Activated CD4-positive, alpha-beta T cell treated with anti-CD3 and anti-CD28 coated beads for 1 hour (primary cell): ENCODE measurements around the gene PRXL2B.
"Not testable (repeated sequence)": the region's sequence is repeated elsewhere in the genome, so short reads cannot be mapped to it uniquely, and the experiment has no call there.

ENCODE experiments used
- DNase-seq: peaks from one replicate; pipeline ENCODE4 v3.0.0-alpha.2; 2020

PRXL2B gene, protein sequence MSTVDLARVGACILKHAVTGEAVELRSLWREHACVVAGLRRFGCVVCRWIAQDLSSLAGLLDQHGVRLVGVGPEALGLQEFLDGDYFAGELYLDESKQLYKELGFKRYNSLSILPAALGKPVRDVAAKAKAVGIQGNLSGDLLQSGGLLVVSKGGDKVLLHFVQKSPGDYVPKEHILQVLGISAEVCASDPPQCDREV

DNA sequence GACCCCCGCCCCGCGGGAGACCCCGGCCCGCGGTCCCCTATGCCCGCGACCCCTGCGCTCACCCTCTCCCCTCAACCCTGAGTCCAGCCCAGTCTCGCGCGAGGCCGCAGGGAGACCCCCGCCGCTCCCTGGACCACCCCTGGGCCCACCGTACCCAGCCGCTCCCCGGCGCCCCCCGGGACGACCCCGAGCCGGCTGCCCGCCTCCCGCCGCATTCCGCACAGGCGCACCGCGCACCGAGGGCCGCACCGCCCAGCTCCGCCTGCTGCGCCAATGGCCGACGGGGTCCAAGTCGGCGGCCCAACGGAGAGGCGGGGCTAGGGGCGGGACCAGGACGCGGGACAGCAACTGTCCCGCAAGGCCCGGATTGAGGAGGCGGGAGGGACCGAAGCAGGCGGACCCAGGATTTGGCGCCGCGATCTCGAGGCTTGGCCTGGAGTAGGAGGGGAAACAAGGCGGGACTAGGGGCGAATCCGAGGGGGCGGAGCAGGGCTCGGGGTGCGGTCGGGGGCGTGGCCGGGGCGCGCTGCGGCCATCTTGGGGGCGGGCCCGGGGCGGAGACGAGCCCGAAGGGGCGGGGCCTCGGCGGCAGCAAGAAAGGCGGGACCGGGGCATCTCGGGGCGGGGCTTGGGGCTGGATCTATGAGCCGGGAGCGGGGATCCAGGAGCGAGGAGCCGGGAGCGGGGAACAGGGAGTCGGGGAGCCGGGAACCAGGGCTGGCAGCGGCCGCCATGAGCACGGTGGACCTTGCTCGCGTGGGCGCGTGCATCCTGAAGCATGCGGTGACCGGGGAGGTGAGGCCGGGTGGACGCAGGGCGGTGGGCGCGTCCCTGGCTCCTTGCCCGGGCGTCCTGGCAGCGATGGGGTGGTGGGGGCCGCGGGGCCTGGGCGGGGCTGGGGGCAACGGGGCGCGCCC is at the start of gene PRXL2B:
Gene PRXL2B, plus strand, starts transcription at position 624 of the 917 bp plus-strand sequence. Its CDS starts 109 bp downstream, at position 733.
- DNase-seq, result peak; percentile 92

- DNase-seq, result no peak
Measured at GRCh38 chr1:2537784-2538115, 48.8 kb upstream of the PRXL2B start.

GRCh38 chr1:2538376-2538775 is 48.2 kb upstream of the PRXL2B start:
- DNase-seq, result no peak

DNA sequence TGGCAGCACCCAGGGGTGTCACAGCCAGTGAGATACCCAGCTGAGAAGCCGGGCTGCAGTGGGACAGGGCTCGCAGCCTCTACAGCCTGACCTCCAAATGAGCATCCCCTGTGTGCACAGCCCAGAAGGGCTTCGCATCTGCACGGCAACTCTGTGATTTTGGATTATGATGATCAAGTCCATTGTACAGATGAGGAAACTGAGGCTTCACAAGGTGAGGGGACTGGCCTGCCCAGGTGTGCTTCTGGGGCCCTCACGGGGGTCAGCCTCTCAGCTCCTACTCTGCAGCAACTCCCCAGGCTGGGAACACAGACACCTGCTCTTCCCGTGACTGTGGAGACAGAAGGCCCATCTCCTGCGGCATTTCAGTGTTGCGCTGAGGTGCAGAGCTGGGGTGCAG is 47.7 kb upstream of the PRXL2B start:
- DNase-seq, result no peak

DNA sequence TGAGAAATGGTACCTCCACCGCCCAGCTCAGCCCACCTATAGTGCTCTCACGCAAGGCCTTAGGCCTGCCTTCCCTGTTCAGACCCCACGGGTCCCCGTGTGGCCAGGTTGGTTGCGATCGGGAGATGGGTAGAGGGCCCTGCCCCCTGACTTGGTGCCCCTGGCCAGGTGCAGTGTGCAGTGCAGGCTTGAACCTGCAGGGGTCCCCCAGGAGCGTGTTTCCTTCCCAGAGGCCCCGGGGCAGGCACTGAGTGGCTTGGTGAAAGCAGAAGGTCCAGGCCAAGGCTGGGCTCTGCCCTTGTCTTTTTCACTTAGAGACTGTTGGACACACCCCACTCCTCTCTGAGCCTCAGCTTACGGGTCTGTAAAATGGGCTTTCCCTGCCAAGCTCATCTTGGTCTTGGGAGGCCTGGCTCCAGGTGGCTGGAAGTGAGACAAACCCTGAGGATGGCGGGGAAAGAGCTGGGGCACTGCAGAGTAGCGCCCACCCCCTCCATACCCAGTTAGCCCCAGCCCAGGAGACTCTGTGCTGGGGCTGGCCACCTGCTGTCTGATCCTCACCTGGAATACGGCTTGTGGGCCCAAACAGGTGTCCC is 47.2 kb upstream of the PRXL2B start:
- no peak for DNase-seq

DNA sequence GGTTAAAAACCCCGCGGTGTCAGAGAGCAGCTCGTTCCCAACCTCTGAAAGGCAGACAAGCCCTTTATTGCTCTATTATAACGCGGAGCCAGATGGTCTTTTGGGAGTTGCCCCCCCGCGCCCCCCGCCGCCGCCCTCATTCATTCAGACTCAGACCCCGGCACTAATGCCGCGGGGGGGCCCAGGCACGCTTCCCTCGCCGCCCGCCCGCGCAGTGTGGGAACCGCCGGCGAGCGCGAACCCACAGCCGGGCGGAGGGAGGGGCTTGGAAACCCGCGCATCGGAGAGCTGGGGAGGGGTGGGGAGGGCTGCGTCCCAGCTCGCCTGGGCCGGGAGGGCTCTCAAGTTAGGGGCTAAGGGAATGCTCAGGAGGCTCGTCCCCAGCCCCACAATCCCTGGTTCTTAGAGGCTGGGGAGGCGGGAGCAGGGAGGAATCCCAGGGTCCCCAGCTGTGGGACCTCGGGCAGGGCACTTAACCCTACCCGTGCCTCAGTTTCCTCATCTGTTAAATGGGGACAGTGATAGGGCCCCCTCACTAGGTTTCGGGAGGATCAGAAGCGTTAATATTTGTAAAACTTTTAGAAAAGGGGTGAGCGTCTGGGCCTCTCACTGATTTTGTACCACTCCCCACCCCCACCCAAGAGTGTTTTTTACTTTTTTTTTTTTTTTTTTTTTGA is 45.6 kb upstream of the PRXL2B start:
- DNase-seq, result no peak

- DNase-seq, result no peak
Measured at GRCh38 chr1:2541619-2542245, 44.8 kb upstream of the PRXL2B start.

GRCh38 chr1:2542246-2542915 is 44.2 kb upstream of the PRXL2B start:
- DNase-seq, result no peak

- DNase-seq, result no peak
Measured at GRCh38 chr1:2543543-2544092, 43.0 kb upstream of the PRXL2B start.

DNA sequence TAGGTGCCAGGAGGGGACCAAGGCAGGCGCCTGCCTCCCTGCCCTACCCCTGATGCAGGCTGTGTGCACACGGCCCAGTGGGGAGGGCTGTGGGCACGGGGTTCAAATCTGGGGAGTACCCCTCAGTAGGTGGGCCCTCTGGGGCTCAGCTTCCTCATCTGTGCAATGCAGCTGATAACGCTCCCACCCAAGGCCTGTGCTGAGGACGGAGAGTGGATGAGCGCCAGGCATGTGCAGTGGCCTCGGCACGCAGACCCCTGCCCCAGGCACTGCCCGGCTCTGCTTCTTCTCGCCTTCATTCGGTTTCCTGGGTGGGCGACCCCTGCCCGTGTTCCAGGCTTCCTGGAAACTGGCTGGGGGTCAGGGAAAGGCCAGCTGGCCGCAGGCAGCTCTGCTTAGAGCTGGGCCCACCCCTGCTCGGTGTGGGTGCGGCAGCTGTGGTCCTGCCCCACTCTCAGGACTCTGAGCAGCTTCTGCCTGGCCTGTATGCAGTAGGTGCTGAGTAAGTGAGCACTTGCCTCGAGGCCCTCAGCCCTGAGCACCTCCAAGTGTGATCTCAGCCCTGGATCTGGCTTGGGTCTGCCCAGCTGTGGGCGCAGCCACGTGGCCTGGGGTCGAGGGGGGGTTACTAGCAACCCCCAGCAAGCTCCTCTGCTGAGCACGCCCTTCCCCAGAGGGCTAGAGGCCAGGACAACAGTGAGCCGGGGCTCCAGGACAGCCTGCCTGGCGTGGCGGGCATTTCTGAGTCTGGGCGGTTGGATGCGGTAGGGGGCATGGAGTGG is 42.3 kb upstream of the PRXL2B start:
- DNase-seq, result no peak

DNA sequence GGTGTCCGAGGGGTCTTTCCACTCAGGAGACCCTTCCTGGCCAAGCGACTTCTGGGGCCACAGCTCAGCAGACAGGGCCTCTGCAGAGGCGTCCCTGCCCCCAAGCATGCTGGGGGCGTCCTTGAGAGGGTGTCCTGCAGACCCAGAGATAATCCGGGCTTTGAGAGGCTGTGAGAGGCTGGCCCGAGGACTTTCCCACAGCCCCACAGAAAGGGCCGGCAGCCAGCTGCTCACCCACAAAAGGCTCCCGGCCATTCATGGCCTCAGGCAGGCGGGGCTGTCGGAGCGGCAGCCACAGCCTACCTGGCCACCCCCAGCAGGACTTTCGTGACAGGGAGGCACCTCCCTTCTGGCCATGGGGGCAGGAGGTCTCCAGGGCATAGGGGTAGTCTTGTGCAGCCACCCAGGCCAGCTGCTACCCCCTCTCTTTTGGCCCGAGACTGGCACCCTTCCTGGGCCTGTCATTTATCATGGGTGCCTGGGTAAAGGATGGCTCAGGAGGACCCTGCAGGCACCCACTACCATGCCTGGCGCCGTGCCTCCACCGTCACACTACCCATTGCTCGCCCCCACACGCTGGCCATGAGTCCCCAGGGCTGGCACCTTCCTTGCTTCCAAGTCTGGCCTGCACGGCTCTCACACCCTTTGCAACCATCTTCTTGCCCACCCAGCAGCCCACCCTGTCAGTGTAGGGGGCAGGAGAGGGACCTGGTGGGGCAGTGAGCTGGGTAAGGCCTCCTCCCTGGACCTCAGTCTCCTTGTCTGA is 41.5 kb upstream of the PRXL2B start:
- DNase-seq, result no peak

DNA sequence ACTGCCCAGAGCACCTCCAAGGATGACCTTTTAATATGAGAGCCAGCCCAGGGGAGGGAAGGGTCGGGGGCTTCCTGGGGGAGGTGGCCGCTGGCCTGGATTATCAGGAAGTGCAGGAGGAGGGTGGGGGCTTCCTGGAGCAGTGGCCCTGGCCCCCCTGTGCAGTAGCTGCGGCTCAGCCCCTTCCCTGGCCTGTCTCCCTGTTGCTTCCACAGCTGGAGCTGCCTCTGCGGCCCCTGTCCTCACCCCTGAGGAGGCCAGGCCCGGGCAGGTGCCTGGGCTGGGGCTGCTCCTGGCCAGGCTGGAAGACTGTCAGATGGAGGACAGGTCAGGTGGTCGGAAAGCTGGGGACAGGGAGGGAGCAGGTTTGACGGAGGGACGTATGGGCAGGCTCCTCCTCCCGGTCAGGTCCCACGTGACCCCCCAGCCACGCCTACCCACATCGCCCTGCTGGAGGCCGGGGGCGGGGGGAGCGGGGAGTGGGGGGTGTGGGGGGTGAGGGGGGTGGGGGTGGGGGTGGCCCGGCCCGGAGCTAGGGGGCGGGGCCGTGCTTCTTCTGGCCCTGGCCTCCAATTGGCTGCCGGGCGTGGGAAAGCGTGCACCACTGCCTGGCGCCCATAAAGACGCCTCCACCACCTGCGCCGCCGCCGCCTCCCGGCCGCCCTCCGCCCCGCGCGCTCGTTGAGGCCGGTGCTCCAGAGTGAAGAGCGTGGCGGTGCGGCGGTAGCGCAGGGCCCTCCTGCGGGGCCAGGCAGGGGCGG is 40.6 kb upstream of the PRXL2B start:
- peak; percentile 85 for DNase-seq

- DNase-seq, result peak; percentile 69
Measured at GRCh38 chr1:2546515-2547209, 39.9 kb upstream of the PRXL2B start.

DNA sequence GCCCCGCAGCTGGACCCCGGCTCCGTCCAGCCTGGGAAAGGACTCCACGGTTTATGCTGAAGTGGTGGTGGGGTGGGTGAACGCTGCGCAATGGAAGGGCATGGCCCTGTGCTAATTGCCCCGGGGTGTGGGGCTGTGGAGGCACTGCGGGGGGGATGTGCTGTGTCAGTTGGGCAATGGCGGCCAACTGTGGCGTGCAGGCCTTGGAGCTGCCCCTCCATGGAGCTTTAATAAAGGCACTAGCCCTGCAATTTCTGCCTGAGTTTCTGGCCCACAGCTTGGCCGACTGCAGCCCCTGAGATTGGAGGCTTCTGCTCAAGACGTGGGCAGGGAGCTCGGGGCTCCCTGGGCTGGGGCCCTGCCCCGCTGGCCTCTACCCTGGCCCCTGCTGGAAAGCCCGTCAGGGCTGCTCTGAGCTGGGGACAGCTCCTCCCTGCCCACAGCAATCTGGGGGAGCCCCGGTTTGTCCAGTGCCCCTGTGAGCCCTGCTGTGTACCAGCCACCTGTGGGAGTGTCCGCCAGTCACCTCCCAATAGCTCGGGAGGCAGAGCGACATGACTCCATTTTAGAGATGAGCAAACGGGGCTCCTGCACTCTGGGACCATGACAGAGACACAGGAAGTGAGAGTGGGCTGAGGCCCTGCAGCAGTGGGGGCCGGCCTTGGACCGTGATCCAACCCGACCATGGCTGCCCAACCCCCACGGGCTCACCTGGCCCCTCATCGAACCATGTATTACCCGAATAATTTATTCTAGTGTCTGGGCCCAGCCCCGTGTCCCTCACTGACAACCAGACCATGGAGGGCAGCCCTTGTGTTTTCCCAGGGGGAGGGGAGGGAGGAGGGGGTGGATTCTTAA is 39.1 kb upstream of the PRXL2B start:
- DNase-seq, result no peak

DNA sequence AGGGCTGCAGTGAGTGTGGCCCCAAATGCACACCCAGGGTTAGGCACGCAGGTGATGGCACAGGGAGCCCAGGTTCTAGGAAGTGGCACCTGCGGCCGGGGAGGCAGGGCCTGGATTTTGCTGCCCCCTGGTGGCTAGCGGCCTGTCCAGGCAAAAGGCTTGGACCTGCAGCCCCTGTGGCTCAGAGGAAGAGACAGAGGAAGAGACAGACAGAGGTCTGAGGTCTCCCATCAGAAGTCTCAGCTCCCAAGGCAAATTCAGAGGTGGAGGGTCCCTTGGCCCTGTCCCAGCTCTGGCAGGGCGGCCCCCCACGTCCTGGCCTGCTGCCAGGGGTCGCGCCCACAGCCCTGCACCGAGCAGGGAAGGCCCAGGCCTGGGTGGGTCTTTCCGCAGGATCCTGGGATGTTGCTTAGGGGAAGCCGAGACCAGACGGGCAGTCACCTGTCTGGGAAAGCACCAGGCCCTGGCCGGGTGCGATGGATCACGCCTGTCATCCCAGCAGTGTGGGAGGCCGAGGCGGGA is 38.4 kb upstream of the PRXL2B start:
- peak; percentile 70 for DNase-seq

GRCh38 chr1:2549367-2550029 is 37.1 kb upstream of the PRXL2B start:
- DNase-seq, result not testable (repeated sequence)

DNA sequence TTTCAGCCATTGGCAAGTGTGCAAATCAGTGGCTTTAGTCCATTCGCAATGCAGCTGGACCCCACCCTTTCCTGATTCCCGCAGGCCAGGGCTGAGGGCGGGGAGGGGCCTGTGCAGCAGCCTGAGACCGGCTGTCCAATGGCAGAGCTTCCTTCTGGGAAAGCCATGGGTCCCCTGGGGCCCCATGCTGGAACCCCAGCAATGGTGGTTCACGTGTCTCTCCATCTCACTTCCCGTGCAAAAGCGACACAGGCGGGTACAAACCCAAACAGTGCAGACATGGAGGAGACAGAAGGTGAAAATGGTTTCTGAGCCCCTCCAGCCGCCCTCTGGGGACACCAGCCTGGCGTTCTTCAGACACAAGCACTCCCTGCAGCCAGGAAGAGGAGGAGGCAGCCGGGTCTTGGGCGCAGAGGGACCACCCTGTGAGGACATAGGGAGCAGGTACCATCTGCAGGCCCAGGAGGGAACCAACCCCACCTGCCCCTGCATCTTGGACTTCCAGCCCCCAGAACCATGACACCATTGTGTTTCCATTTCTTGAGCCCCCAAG is 36.2 kb upstream of the PRXL2B start:
- not testable (repeated sequence) for DNase-seq
